Vagina (tissue), 2 donors: Measurements from ENCODE around the gene PLEKHA6. TPM values are rescaled to one million over a fixed set of nuclear protein-coding genes. Genes with fewer than 3 reads are reported as not detected.

Experiments used
- DNase-seq, 2 donors: peaks; one replicate each; pipeline ENCODE4 v3.0.0-alpha.2; 2017; ENCODE audit errors: extremely low spot score in 2 of 2
- H3K27ac ChIP-seq: fragments of 200-600 bp; sonication (generic); one replicate; pipeline ENCODE4 v1.5.1; 2019
- H3K27me3 ChIP-seq: fragments of 200-600 bp; sonication (generic); one replicate; pipeline ENCODE4 v1.5.1; 2019
- H3K36me3 ChIP-seq, 2 donors: fragments of 200-600 bp; sonication (generic); one replicate each; pipeline ENCODE4 v1.5.1; 2017 to 2019
- H3K4me1 ChIP-seq: fragments of 200-600 bp; sonication (generic); one replicate; pipeline ENCODE4 v1.5.1; 2019
- H3K4me3 ChIP-seq, 2 donors: fragments of 200-600 bp; sonication (generic); 1 replicate in 1 of 2; 2 replicates in 1 of 2; pipeline ENCODE4 v1.5.1; 2016 to 2019
- H3K9me3 ChIP-seq: fragments of 200-600 bp; sonication (generic); one replicate; pipeline ENCODE4 v1.5.1; 2019
- CTCF ChIP-seq, 3 experiments: fragments of 450-650 bp in 2 of 3; fragments of 200-600 bp in 1 of 3; sonication (generic) in 1 of 3; IDR thresholded peaks; one replicate each; pipeline ENCODE4 v1.5.1; 2017 to 2019; ENCODE audit warnings: antibody characterized with exemption in 3 of 3, mild to moderate bottlenecking in 2 of 3, moderate library complexity in 2 of 3
- POLR2A ChIP-seq, 2 donors: fragments of 450-650 bp; IDR thresholded peaks; one replicate each; pipeline ENCODE4 v1.6.1; 2017; ENCODE audit warnings: antibody characterized with exemption in 2 of 2, mild to moderate bottlenecking in 2 of 2, moderate library complexity in 2 of 2
- POLR2AphosphoS5 ChIP-seq, 2 donors: sonication (generic); formaldehyde crosslinking; IDR thresholded peaks; one replicate each; pipeline ENCODE4 v1.9.0; 2017; ENCODE audit warnings: antibody characterized with exemption in 2 of 2, mild to moderate bottlenecking in 2 of 2, low read depth in 1 of 2; ENCODE audit not compliant: insufficient read depth in 1 of 2
- intact Hi-C: fragments of 100-400 bp; cut with DNase I; formaldehyde crosslinking; loops from one replicate; pipeline ENCODE4 v1.15.1; 2023
- total RNA-seq: library from RNA; depleted of rRNA; stranded (reverse); fragments of >200 nt; gene quantifications from one replicate; pipeline ENCODE4 v1.2.3, GENCODE V29; 2016

PLEKHA6 gene
- total RNA-seq, 1 donor from 2014 or later: 15.0 TPM

DNA sequence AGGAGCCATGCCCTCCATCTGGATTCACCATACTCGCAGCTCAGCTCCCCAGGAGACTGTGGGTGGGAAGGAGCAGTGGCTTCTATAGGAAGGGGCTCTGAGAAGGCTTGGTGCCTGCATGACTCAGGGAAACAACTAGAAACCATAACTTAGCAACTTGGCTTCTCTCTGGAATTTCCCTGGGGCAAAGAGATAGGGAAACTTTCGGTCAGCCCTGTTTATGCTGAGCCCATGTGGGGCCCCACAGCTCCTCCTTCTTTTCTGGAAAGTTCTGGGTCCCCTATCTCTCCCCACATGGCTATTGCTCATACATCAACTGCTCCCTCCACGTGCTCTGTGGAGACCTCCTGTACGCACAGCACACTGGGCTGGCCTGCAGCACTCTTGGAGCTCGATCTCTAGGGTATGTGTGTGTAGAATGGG lies 39.3 kb downstream of the PLEKHA6 start:
- TF ChIP-seq POLR2A (IDR thresholded peaks at IDR 0.05) (no peak), CTCF (IDR thresholded peaks at IDR 0.05) (no peak), POLR2AphosphoS5 (IDR thresholded peaks at IDR 0.05; ENCODE audit: insufficient read depth in 1 of 2, low read depth in 1 of 2) (no peak)
- peak overlapping the region; percentile 45 for H3K27ac ChIP-seq
- no peak overlapping the region for H3K4me3 ChIP-seq
- intact Hi-C loops: no loop called here
- H3K36me3 ChIP-seq: no peaks in the 10 kb centered on the region
- no peaks in the 10 kb centered on the region for H3K27me3 ChIP-seq
- peaks cover 21% of the 10 kb centered on the region for H3K4me1 ChIP-seq
- H3K9me3 ChIP-seq: no peaks in the 10 kb centered on the region
- DNase-seq: no peak

DNA sequence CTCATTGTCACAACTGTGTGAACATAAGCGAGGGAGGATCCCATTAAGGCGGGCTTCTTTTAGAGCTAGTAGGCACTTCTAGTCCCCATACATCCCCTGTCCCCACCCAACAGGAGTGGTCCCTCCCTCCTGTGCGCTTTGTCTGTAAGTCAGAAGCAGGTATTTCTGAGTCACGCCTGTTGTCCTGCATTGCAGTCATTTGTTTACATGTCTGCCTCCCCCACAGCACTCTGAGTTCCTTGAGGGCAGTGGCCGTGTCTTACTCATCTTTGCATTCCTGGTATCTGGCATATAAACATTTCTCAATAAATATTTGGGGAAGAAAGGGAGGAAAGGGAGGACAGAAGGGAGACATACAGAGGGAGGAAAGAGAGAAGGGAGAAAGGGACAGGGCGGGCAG lies 40.3 kb downstream of the PLEKHA6 start:
- Histone ChIP-seq H3K9me3 (no peaks in the 10 kb centered on the region), H3K36me3 (no peaks in the 10 kb centered on the region), H3K4me1 (peaks cover 21% of the 10 kb centered on the region), H3K27ac (peak overlapping the region; percentile 45), H3K4me3 (no peak overlapping the region), H3K27me3 (no peaks in the 10 kb centered on the region)
- intact Hi-C loops: no loop called here
- TF ChIP-seq POLR2A (IDR thresholded peaks at IDR 0.05) (no peak), POLR2AphosphoS5 (IDR thresholded peaks at IDR 0.05; ENCODE audit: insufficient read depth in 1 of 2, low read depth in 1 of 2) (no peak), CTCF (IDR thresholded peaks at IDR 0.05) (no peak)
- DNase-seq: no peak

DNA sequence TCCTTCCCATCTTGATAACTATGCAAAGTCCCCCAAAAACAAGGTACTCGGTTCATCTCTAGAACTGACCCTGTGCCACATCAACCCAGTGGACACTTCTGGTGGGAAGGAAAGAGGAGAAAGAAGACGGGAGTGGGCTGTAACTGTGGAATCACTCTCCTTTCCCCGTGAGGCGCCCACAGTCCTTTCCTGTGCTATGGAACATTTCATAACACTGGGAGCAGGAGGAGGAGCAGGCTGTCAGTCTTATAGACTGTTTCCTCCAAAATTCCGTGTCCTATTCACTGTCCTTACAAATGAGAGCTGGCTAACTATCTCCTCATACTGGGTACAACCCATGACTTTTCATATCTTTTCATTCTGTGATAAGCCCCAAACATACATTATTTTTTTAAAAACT lies 40.7 kb downstream of the PLEKHA6 start:
- no peaks in the 10 kb centered on the region for H3K36me3 ChIP-seq
- TF ChIP-seq POLR2A (IDR thresholded peaks at IDR 0.05) (no peak), POLR2AphosphoS5 (IDR thresholded peaks at IDR 0.05; ENCODE audit: insufficient read depth in 1 of 2, low read depth in 1 of 2) (no peak), CTCF (IDR thresholded peaks at IDR 0.05) (no peak)
- peak overlapping the region; percentile 45 for H3K27ac ChIP-seq
- no peaks in the 10 kb centered on the region for H3K27me3 ChIP-seq
- peaks cover 21% of the 10 kb centered on the region for H3K4me1 ChIP-seq
- H3K4me3 ChIP-seq: no peak overlapping the region
- DNase-seq: no peak
- intact Hi-C loops: no loop called here
- no peaks in the 10 kb centered on the region for H3K9me3 ChIP-seq

- Histone ChIP-seq H3K4me1 (peaks cover 21% of the 10 kb centered on the region), H3K27ac (no peak overlapping the region), H3K4me3 (no peak overlapping the region), H3K27me3 (no peaks in the 10 kb centered on the region), H3K9me3 (no peaks in the 10 kb centered on the region), H3K36me3 (no peaks in the 10 kb centered on the region)
- no peak for DNase-seq
- intact Hi-C loops: no loop called here
- TF ChIP-seq POLR2A (IDR thresholded peaks at IDR 0.05) (no peak), CTCF (IDR thresholded peaks at IDR 0.05) (no peak), POLR2AphosphoS5 (IDR thresholded peaks at IDR 0.05; ENCODE audit: insufficient read depth in 1 of 2, low read depth in 1 of 2) (no peak)
Observed at GRCh38 chr1:204318324-204318723, 41.4 kb downstream of the PLEKHA6 start.

- no peaks in the 10 kb centered on the region for H3K36me3 ChIP-seq
- no peak overlapping the region for H3K4me3 ChIP-seq
- H3K27me3 ChIP-seq: no peaks in the 10 kb centered on the region
- no peak for DNase-seq
- H3K4me1 ChIP-seq: peaks cover 21% of the 10 kb centered on the region
- H3K9me3 ChIP-seq: no peaks in the 10 kb centered on the region
- H3K27ac ChIP-seq: no peak overlapping the region
- intact Hi-C loops: no loop called here
- TF ChIP-seq CTCF (IDR thresholded peaks at IDR 0.05) (no peak), POLR2A (IDR thresholded peaks at IDR 0.05) (no peak), POLR2AphosphoS5 (IDR thresholded peaks at IDR 0.05; ENCODE audit: insufficient read depth in 1 of 2, low read depth in 1 of 2) (no peak)
Observed at GRCh38 chr1:204317170-204317569, 42.6 kb downstream of the PLEKHA6 start.
